Muscle of arm (tissue), 12 donors: ENCODE results near the gene PATL2. TPM values are rescaled to one million over a fixed set of nuclear protein-coding genes. Genes with fewer than 3 reads are reported as not detected.
"Not testable (repeated sequence)": the region's sequence is repeated elsewhere in the genome, so short reads cannot be mapped to it uniquely, and the experiment has no call there.

Experiments
- DNase-seq: peaks from one replicate; pipeline ENCODE4 v3.0.0-alpha.2; 2013
- polyA plus RNA-seq, 12 donors: library from polyadenylated mRNA; unstranded; fragments of 120-200 nt; gene quantifications; one replicate each; pipeline ENCODE4 v1.2.1, GENCODE V29; 2013; ENCODE audit not compliant: insufficient read length in 12 of 12

The PATL2 gene
- polyA plus RNA-seq, 12 donors = 0.50 to 2.5 (median 0.75) TPM; not detected in 2

DNA sequence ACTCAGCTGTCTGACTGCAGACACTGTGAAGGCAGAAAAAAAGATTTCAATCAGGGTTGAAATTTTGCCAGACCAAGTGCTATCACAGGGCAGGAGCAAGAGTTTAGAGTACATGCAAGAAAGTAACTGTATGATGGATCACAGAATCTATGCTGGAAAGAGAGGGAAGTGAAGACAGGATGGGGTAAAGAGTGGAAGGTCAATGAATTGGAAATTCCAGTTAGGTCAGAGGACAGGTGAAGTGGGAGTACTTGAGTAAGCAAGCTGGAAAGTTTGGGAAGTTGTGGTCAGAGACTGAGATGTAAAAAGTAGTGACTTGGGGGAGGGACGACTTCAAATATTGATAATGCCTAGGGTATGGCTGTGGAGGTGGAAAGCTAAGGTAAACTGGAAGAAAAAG, 54.8 kb downstream of the PATL2 start:
- no peak for DNase-seq

DNA sequence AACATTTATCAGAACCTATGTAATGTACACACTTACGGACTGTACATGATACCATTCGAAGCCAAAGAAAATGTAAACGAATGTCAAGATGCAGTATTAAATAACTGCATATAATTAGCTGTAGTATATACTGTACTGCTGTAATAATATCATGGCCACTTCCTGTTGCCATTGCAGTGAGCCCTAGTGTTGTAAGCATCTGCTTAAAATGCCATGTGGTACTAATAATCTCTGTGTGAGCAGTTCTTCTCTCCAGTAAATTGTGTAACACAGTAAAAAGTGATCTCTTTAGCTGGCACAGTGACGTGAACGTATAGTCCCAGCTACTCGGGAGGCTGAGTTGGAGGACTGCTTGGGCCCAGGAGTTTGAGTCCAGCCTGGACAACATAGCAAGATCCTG, 56.3 kb downstream of the PATL2 start:
- DNase-seq = no peak

DNA sequence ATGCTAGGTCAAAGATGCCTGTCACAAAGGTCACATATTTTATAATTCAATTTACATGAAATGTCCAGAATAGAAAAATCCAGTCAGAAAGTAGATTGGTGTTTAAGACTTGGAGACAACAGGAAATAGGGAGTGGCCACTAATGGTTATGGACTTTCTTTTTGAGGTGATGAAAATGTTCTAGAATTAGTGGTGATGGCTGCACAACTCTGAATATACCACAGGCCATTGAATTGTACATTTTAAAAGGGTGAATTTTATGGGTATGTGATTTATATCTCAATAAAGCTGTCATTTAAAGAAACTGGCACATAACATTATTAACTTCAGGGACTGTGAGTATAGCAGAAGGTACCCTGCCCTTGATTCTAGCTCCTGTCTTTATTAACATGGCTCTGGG, 63.5 kb downstream of the PATL2 start:
- no peak for DNase-seq

DNA sequence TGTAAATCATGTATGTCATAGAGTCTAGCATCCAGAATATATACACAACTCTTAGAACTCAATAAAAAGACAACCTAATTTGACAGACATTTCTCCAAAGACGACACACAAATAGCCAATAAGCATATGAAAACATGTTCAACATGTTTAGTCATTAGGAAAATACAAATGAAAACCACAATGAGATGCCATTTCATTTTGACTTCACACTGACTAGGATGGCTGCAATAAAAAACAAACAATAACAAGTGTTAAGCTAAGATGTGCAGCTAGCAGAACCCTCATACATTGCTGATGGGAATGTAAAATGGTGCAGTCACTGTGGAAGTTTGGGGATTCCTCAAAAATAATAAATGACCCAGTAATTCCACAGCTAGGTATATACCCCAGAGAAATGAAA, 64.1 kb downstream of the PATL2 start:
- DNase-seq = no peak

DNA sequence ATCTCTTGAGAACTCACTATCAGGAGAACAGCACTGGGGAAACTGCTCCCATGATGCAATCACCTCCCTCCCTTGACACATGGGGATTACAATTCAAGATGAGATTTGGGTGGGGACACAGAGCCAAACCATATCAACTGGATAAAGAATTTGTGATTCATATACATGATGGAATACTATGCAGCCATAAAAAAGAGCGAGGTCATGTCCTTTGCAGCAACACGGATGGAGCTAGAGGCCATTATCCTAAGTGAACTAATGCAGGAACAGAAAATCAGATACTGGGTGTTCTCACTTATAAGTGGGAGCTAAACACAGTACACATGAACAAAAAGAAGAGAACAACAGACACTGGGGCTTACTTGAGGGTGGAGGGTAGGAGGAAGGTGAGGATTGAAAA, 64.7 kb downstream of the PATL2 start:
- DNase-seq = no peak

DNA sequence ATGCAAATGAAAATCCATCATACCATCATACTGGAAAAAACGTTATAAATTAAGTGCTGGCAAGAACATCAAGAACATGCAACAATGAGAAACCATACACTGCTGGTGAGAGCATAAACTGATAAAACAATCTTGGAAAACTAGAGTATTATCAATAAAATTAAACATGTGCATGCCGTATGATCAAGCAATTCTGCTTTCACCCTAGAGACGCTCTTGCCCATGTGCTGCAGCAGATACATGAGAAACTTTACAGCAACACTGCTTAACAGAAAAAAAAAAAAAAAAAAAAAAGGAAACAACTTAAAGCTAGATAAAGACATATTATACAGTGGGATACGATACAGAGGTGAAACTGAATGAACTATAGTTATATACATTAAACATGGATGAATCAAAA, 69.5 kb downstream of the PATL2 start:
- no peak for DNase-seq

DNA sequence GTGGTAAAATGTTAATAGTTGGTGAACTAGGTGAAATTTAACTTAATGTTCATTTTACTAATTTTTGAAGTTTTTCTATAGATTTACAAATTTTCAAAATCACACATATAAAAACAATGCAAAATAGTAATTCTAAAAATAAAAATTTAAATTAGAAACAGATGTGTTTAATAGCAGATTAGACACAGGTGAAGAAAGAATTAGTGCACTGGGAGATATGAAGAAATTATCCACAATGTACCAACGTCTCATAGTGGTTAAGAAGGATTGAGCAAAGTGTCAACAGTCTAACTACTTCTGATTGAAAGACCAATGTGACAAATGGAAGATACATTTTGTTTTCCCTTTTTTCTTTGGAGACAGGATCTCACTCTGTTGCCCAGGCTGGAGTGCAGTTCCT, 74.1 kb downstream of the PATL2 start:
- DNase-seq = no peak

DNA sequence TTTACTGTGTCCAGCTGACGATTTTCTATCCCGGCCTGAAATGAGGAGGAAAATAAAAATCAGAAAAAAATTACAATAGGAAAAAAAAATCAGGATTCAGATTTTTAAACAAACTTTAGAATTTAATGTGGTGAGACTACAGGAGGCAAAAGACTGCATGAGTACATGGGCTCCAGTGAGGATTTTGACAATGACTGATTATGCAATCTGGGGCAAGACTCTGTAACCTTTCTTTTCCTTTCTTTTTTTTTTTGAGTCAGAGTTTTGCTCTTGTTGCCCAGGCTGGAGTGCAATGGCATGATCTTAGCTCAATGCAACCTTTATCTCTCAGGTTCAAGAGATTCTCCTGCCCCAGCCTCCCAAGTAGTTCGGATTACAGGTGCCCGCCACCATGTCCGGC, 77.5 kb downstream of the PATL2 start:
- no peak for DNase-seq

DNA sequence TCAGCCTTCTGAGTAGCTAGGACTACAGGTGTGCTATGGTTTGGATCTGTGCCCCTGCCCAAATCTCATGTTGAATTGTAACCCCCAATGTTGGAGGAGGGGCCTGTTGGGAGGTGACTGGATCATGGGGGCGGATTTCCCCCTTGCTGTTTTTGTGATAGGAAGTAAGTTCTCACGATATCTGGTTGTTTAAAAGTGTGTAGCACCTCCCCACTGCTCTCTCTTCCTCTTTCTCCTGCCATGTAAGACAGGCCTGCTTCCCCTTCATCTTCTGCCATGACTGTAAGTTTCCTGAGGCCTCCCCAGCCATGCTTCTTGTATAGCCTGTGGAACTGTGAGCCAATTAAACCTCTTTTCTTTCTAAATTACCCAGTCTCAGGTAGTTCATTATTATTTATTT, 85.8 kb downstream of the PATL2 start:
- DNase-seq = not testable (repeated sequence)

DNA sequence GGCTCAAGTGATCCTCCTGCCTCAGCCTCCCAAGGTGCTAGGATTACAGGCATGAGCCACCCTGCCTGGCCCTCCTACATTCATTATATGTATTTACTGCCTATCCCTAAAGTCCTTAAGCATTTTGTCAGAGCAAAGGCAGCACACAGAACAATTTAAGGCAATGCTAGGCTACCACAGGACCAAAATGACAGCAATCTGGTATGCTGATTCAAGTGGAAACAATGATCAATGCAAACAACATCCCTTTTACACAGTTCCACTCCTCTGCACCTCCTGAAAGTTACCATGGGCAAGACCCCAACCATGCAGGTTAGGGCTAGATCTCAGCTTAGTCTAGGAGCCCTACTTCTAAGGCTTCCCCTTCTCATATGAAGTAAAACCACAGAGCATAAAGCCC, 87.9 kb downstream of the PATL2 start:
- DNase-seq = no peak

DNA sequence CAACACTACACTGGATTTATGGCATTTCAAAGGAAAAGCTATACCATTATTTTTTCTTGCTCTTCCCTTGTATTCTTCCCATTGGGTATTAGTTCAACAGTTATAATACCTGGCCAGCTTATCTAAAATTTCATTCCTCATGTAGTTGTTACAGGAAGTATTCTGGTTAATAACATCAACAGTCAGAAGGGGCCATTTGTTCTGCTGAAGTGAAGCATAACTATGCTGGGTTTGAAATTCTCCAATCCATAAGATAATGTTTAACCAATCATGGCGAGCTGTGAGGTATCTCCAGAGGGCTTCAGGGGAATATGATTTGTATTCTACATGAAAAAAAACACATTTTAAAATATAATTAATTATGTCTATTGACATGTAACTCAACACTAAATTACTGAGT, 91.0 kb downstream of the PATL2 start:
- no peak for DNase-seq

DNA sequence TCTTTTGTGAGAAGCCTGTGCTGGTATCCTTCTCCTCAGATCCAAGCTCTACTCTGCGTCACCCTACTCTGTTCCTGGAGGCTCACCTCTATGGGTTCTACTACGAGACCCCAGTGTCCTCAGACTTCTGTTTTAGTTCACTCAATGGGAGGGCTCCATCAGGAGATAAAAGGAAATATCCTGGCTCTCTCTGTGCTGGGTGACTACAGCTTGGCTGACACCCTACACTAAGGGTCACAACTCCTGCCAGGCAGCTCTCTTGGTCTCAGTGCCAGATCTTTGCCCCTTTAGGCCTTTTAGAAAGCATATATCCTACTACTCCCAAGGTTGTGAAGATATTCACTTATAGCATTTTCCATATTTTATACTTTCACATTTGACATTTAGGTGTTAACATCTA, 94.1 kb downstream of the PATL2 start:
- DNase-seq = no peak

Other genes starting within 250 kb of the PATL2 start
- gene EIF3J, start 174.2 kb downstream of the PATL2 start, polyA plus RNA-seq = 100 to 1,000 TPM in 3 of 12 donors, 10 to 100 TPM in 8, not detected in 1; 80.7 to 108 (median 96.0) TPM
- gene SPG11, start 47.7 kb downstream of the PATL2 start, polyA plus RNA-seq = 10 to 100 TPM in 11 of 12 donors, not detected in 1; 32.7 to 87.2 (median 38.9) TPM
- gene B2M, start 194 bp upstream of the PATL2 start, polyA plus RNA-seq = 100 to 1,000 TPM in 11 of 12 donors, not detected in 1; 459 to 939 (median 599) TPM
- 10 to 100 TPM in 11 of 12 donors, not detected in 1; 15.5 to 29.4 (median 24.7) TPM for gene TRIM69, start 25.2 kb upstream of the PATL2 start, polyA plus RNA-seq
- not detected for gene TERB2, start 245.4 kb upstream of the PATL2 start, polyA plus RNA-seq